H9 (cell line): ENCODE results near the gene CABP7. TPM values are rescaled to one million over a fixed set of nuclear protein-coding genes. Genes with fewer than 3 reads are reported as not detected.

Source experiments
- DNase-seq: peaks from one replicate; pipeline ENCODE4 v3.0.0-alpha.2; 2017
- H2AFZ ChIP-seq: one replicate; pipeline ENCODE4 v1.6.1; 2013; ENCODE audit warnings: mild to moderate bottlenecking, low read length, control low read depth, moderate library complexity
- H2AK5ac ChIP-seq: 2 replicates; pipeline ENCODE4 v1.6.1; 2013; ENCODE audit warnings: low read length, control low read depth, mixed read lengths; ENCODE audit not compliant: insufficient read length
- H2BK120ac ChIP-seq: one replicate; pipeline ENCODE4 v1.6.1; 2013; ENCODE audit warnings: low read depth, mild to moderate bottlenecking, low read length, control low read depth, inconsistent platforms; ENCODE audit not compliant: poor library complexity, severe bottlenecking
- H2BK12ac ChIP-seq: 2 replicates; pipeline ENCODE4 v1.6.1; 2013; ENCODE audit warnings: low read length, control low read depth, mixed read lengths, low read depth; ENCODE audit not compliant: insufficient read length
- H2BK15ac ChIP-seq: 2 replicates; pipeline ENCODE4 v1.6.1; 2013; ENCODE audit warnings: low read depth, low read length, control low read depth
- H2BK20ac ChIP-seq: one replicate; pipeline ENCODE4 v1.6.1; 2013; ENCODE audit warnings: low read depth, mild to moderate bottlenecking, low read length, control low read depth, inconsistent platforms; ENCODE audit not compliant: poor library complexity, severe bottlenecking
- H2BK5ac ChIP-seq: 2 replicates; pipeline ENCODE4 v1.6.1; 2013; ENCODE audit warnings: low read length, control low read depth, mixed read lengths; ENCODE audit not compliant: insufficient read length
- H3K14ac ChIP-seq: 2 replicates; pipeline ENCODE4 v1.6.1; 2013; ENCODE audit warnings: low read length, control low read depth; ENCODE audit not compliant: insufficient read depth
- H3K18ac ChIP-seq: 2 replicates; pipeline ENCODE4 v1.6.1; 2013; ENCODE audit warnings: low read depth, mild to moderate bottlenecking, mixed read lengths, low read length, control low read depth; ENCODE audit not compliant: insufficient read length
- H3K23ac ChIP-seq: 2 replicates; pipeline ENCODE4 v1.6.1; 2013; ENCODE audit warnings: low read length, control low read depth, mixed read lengths, low read depth; ENCODE audit not compliant: insufficient read length
- H3K23me2 ChIP-seq: 2 replicates; pipeline ENCODE4 v1.6.1; 2013; ENCODE audit warnings: low read depth, mild to moderate bottlenecking, mixed read lengths, low read length, control low read depth; ENCODE audit not compliant: insufficient read length, poor library complexity, severe bottlenecking
- H3K27ac ChIP-seq: 2 replicates; pipeline ENCODE4 v1.5.1; 2013; ENCODE audit warnings: low read length, control low read depth, mixed read lengths, low read depth; ENCODE audit not compliant: insufficient read length
- H3K27me3 ChIP-seq: 2 replicates; pipeline ENCODE4 v1.6.1; 2013; ENCODE audit warnings: low read length, control low read depth, inconsistent platforms; ENCODE audit not compliant: insufficient read depth
- H3K4ac ChIP-seq: 2 replicates; pipeline ENCODE4 v1.6.1; 2013; ENCODE audit warnings: low read depth, mild to moderate bottlenecking, control low read depth, inconsistent platforms, low read length, moderate library complexity
- H3K4me1 ChIP-seq: 2 replicates; pipeline ENCODE4 v1.6.1; 2013; ENCODE audit warnings: low read length, control low read depth, inconsistent platforms; ENCODE audit not compliant: insufficient read depth
- H3K4me2 ChIP-seq: 2 replicates; pipeline ENCODE4 v1.6.1; 2013; ENCODE audit warnings: low read length, control low read depth, mixed read lengths; ENCODE audit not compliant: insufficient read length, insufficient read depth
- H3K56ac ChIP-seq: 2 replicates; pipeline ENCODE4 v1.6.1; 2013; ENCODE audit warnings: low read depth, mild to moderate bottlenecking, mixed read lengths, low read length, control low read depth; ENCODE audit not compliant: insufficient read length
- H3K79me1 ChIP-seq: 2 replicates; pipeline ENCODE4 v1.6.1; 2013; ENCODE audit warnings: low read depth, mild to moderate bottlenecking, moderate library complexity, low read length, control low read depth, inconsistent platforms; ENCODE audit not compliant: insufficient read depth, poor library complexity, severe bottlenecking
- H3K79me2 ChIP-seq: 2 replicates; pipeline ENCODE4 v1.6.1; 2013; ENCODE audit warnings: low read length, control low read depth, inconsistent platforms; ENCODE audit not compliant: insufficient read depth
- H3K9ac ChIP-seq: 2 replicates; pipeline ENCODE4 v1.6.1; 2013; ENCODE audit warnings: low read length, control low read depth, mixed read lengths; ENCODE audit not compliant: insufficient read length; ENCODE audit errors: extremely low read depth
- H3K9me3 ChIP-seq: one replicate; pipeline ENCODE4 v1.6.1; 2013; ENCODE audit warnings: low read depth, low read length, inconsistent platforms; ENCODE audit not compliant: control insufficient read depth
- H3T11ph ChIP-seq: one replicate; pipeline ENCODE4 v1.6.1; 2013; ENCODE audit warnings: mild to moderate bottlenecking, low read length, control low read depth, inconsistent platforms
- H4K20me1 ChIP-seq: one replicate; pipeline ENCODE4 v1.6.1; 2013; ENCODE audit not compliant: control insufficient read depth, insufficient read length, insufficient read depth
- H4K5ac ChIP-seq: 2 replicates; pipeline ENCODE4 v1.6.1; 2013; ENCODE audit warnings: low read depth, mild to moderate bottlenecking, mixed read lengths, low read length, control low read depth; ENCODE audit not compliant: insufficient read length
- H4K8ac ChIP-seq: replicated peaks from 2 replicates; pipeline ENCODE4 v1.6.1; 2013; ENCODE audit warnings: low read length, control low read depth, mixed read lengths, low read depth; ENCODE audit not compliant: insufficient read length
- H4K91ac ChIP-seq: 2 replicates; pipeline ENCODE4 v1.6.1; 2013; ENCODE audit warnings: low read depth, mild to moderate bottlenecking, moderate library complexity, mixed read lengths, low read length, control low read depth; ENCODE audit not compliant: insufficient read length
- H3K27ac Mint-ChIP-seq, 3 experiments: 2 replicates in 2 of 3; 3 replicates in 1 of 3; pipeline ENCODE4 v1.8.0; 2020 to 2021; ENCODE audit warnings: mixed read lengths in 3 of 3, mild to moderate bottlenecking in 1 of 3, moderate library complexity in 1 of 3
- H3K27me3 Mint-ChIP-seq: 2 replicates; pipeline ENCODE4 v1.8.0; 2021; ENCODE audit warnings: low read depth, mild to moderate bottlenecking, moderate library complexity, mixed read lengths
- H3K36me3 Mint-ChIP-seq, 3 experiments: 2 replicates in 2 of 3; 3 replicates in 1 of 3; pipeline ENCODE4 v1.8.0; 2020 to 2021; ENCODE audit warnings: low read depth in 3 of 3, mixed read lengths in 3 of 3; ENCODE audit not compliant: insufficient read depth in 1 of 3
- H3K4me1 Mint-ChIP-seq, 2 experiments: 2 replicates each; pipeline ENCODE4 v1.8.0; 2020; ENCODE audit warnings: mixed read lengths in 2 of 2
- H3K4me3 Mint-ChIP-seq, 2 experiments: 2 replicates in 1 of 2; 3 replicates in 1 of 2; pipeline ENCODE4 v1.8.0; 2020 to 2021; ENCODE audit warnings: mild to moderate bottlenecking in 2 of 2, mixed read lengths in 2 of 2, moderate library complexity in 1 of 2
- H3K9me3 Mint-ChIP-seq, 2 experiments: 2 replicates in 1 of 2; 3 replicates in 1 of 2; pipeline ENCODE4 v1.8.0; 2020; ENCODE audit warnings: mild to moderate bottlenecking in 2 of 2, mixed read lengths in 2 of 2, moderate library complexity in 1 of 2
- WGBS: extraction: QIAGEN DNeasy Blood & Tissue Kit; methylation state at CpG from one replicate; pipeline ENCODE4 v1.1.7; 2013; ENCODE audit warnings: missing lambda C conversion rate, low lambda C conversion rate, mixed read lengths; ENCODE audit not compliant: insufficient read length; ENCODE audit errors: extremely low coverage; 5-methylcytosine and 5-hydroxymethylcytosine counted together
- total RNA-seq: library from RNA; stranded (reverse); gene quantifications from 2 replicates; pipeline ENCODE4 v1.2.1, GENCODE V29; 2021
- TF ChIP-seq, protein P1 (sequence below): fragments of 200-600 bp; sonication (generic); conservative IDR thresholded peaks from 3 replicates; pipeline ENCODE4 v1.8.0; 2021; ENCODE audit warnings: antibody characterized with exemption, mild to moderate bottlenecking

Gene CABP7
- total RNA-seq, 1 experiment from 2014 or later, result 0.83 TPM

DNA sequence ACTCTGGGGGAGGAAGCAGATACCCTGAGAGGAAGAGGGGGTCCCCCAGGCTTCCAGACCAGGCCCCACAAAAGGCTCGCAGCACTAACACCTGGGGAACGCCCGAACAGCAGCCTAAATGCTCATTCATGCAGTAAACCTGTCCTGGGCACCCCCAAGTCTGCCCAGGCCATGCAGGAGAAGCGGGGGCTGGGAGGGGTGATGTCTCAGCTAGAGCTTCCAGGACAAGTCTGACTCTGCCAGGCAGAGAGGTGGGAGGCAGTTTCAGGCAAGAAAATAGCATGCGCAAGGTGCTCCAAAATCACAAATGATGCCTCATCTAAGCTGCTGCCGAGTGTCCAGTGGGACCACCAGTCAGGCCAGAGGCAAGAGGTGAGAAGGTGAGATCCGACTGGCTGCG is 14.6 kb downstream of the CABP7 start:
- no peak overlapping the region for H3K56ac ChIP-seq
- H3K27me3 ChIP-seq, result no peaks in the 10 kb centered on the region
- H2AK5ac ChIP-seq, result no peak overlapping the region
- no peak overlapping the region for H2BK15ac ChIP-seq
- H3K23ac ChIP-seq, result no peak overlapping the region
- H2BK5ac ChIP-seq, result no peak overlapping the region
- no peak overlapping the region for H3K27ac ChIP-seq
- no peak overlapping the region for H2AFZ ChIP-seq
- H3K4me1 ChIP-seq, result no peaks in the 10 kb centered on the region
- Mint-ChIP-seq H3K9me3 (peaks cover 3% of the 10 kb centered on the region in 2 experiments; a peak in 3 of 5 replicates), H3K36me3 (peaks cover 0 to 5% (median 3%) of the 10 kb centered on the region in 3 experiments; a peak in 3 of 7 replicates), H3K4me3 (no peak overlapping the region), H3K27ac (peak overlapping the region in 2 of 3 experiments; percentile 18 to 91; a peak in 2 of 7 replicates), H3K27me3 (no peaks in the 10 kb centered on the region), H3K4me1 (peaks cover 8 to 22% of the 10 kb centered on the region in 2 experiments)
- no peaks in the 10 kb centered on the region for H3K79me2 ChIP-seq
- H3K4ac ChIP-seq, result no peak overlapping the region
- TF ChIP-seq, protein P1, sequence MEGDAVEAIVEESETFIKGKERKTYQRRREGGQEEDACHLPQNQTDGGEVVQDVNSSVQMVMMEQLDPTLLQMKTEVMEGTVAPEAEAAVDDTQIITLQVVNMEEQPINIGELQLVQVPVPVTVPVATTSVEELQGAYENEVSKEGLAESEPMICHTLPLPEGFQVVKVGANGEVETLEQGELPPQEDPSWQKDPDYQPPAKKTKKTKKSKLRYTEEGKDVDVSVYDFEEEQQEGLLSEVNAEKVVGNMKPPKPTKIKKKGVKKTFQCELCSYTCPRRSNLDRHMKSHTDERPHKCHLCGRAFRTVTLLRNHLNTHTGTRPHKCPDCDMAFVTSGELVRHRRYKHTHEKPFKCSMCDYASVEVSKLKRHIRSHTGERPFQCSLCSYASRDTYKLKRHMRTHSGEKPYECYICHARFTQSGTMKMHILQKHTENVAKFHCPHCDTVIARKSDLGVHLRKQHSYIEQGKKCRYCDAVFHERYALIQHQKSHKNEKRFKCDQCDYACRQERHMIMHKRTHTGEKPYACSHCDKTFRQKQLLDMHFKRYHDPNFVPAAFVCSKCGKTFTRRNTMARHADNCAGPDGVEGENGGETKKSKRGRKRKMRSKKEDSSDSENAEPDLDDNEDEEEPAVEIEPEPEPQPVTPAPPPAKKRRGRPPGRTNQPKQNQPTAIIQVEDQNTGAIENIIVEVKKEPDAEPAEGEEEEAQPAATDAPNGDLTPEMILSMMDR, result no peak
- H4K91ac ChIP-seq, result no peak overlapping the region
- H4K20me1 ChIP-seq, result peaks cover 2% of the 10 kb centered on the region
- H3T11ph ChIP-seq, result no peak overlapping the region
- DNase-seq, result no peak
- no peak overlapping the region for H3K4me2 ChIP-seq
- no peak overlapping the region for H3K9ac ChIP-seq
- H2BK20ac ChIP-seq, result no peak overlapping the region
- H3K14ac ChIP-seq, result no peak overlapping the region
- no peak overlapping the region for H4K8ac ChIP-seq
- H2BK120ac ChIP-seq, result no peak overlapping the region
- H4K5ac ChIP-seq, result no peak overlapping the region
- H2BK12ac ChIP-seq, result no peak overlapping the region
- H3K18ac ChIP-seq, result no peak overlapping the region
- no peaks in the 10 kb centered on the region for H3K23me2 ChIP-seq
- WGBS, result no CpG with 5 or more reads among the region's 8 CpGs
- H3K79me1 ChIP-seq, result no peaks in the 10 kb centered on the region
- no peaks in the 10 kb centered on the region for H3K9me3 ChIP-seq
